Endothelial cell of umbilical vein (primary cell): ENCODE results near the gene GOLT1A. TPM values are rescaled to one million over a fixed set of nuclear protein-coding genes. Genes with fewer than 3 reads are reported as not detected.

Source experiments
- BruUV-seq: library from RNA; stranded (reverse); fragments of 400-500 nt; replicated peaks from 2 replicates; lab custom pipeline; 2021; lab: Mats Ljungman, UMichigan
- CTCF ChIA-PET: fragments of 300-600, 350-600 bp; sonication (Branson Sonifier 250); formaldehyde crosslinking; loops from one replicate; lab custom pipeline; 2021; ENCODE audit warnings: antibody characterized with exemption, inconsistent platforms; lab: Charles Lee
- POLR2A ChIA-PET: fragments of 300-600, 350-600 bp; sonication (Branson Sonifier 250); formaldehyde crosslinking; loops from one replicate; lab custom pipeline; 2021; ENCODE audit warnings: antibody characterized with exemption, inconsistent platforms; lab: Charles Lee
- DNase-seq: peaks from one replicate; pipeline ENCODE4 v3.0.0-alpha.2; 2011; ENCODE audit warnings: low read depth, low spot score
- FAIRE-seq: peaks from 2 replicates; lab custom pipeline; 2011; peaks lifted over from hg19 to GRCh38; lab: Jason Lieb, UNC
- H2AFZ ChIP-seq: 2 replicates; pipeline ENCODE4 v1.6.0; 2012; ENCODE audit warnings: low read depth, low read length, control low read depth, inconsistent platforms
- H3K27ac ChIP-seq: 2 replicates; pipeline ENCODE4 v1.5.1; 2011; ENCODE audit warnings: low read depth, mild to moderate bottlenecking, control low read depth, low read length, moderate library complexity; ENCODE audit not compliant: insufficient read depth
- H3K27me3 ChIP-seq, 2 experiments: 2 replicates each; pipeline versions ENCODE4 v1.6.0 to v1.6.1; 2011; ENCODE audit warnings: low read length in 2 of 2, mixed read lengths in 1 of 2; ENCODE audit not compliant: control insufficient read depth in 2 of 2, insufficient read depth in 2 of 2
- H3K36me3 ChIP-seq, 2 experiments: 2 replicates in 1 of 2; 3 replicates in 1 of 2; pipeline ENCODE4 v1.5.1; 2011; ENCODE audit warnings: low read length in 2 of 2, mild to moderate bottlenecking in 1 of 2, moderate library complexity in 1 of 2; ENCODE audit not compliant: control insufficient read depth in 2 of 2, insufficient read depth in 2 of 2; ENCODE audit errors: extremely low read depth in 1 of 2
- H3K4me1 ChIP-seq: 3 replicates; pipeline ENCODE4 v1.5.1; 2011; ENCODE audit warnings: mild to moderate bottlenecking, low read length; ENCODE audit not compliant: control insufficient read depth, insufficient read depth; ENCODE audit errors: extremely low read depth
- H3K4me2 ChIP-seq: 2 replicates; pipeline ENCODE4 v1.6.1; 2011; ENCODE audit warnings: low read length, control low read depth, mixed read lengths; ENCODE audit not compliant: insufficient read depth
- H3K4me3 ChIP-seq, 3 experiments: fragments of 200-600 bp in 1 of 3; sonication (generic), shearing (Covaris generic) in 1 of 3; replicated peaks in 1 of 3; 2 replicates each; pipeline ENCODE4 v1.5.1; 2011 to 2016; ENCODE audit warnings: control low read depth in 3 of 3, low read length in 3 of 3, mild to moderate bottlenecking in 2 of 3, inconsistent platforms in 1 of 3, low read depth in 1 of 3, moderate library complexity in 1 of 3; ENCODE audit not compliant: insufficient read depth in 1 of 3
- H3K79me2 ChIP-seq: 2 replicates; pipeline ENCODE4 v1.6.0; 2012; ENCODE audit warnings: low read length, inconsistent platforms; ENCODE audit not compliant: control insufficient read depth, insufficient read depth
- H3K9ac ChIP-seq: replicated peaks from 2 replicates; pipeline ENCODE3; 2011; ENCODE audit warnings: low read length, control low read depth; ENCODE audit not compliant: insufficient read depth; ENCODE audit errors: extremely low read depth
- H3K9me1 ChIP-seq: replicated peaks from 3 replicates; pipeline ENCODE4 v1.6.0; 2011; ENCODE audit warnings: mild to moderate bottlenecking, low read length; ENCODE audit not compliant: control insufficient read depth, insufficient read depth; ENCODE audit errors: extremely low read depth
- H3K9me3 ChIP-seq: replicated peaks from 2 replicates; pipeline ENCODE4 v1.5.1; 2012; ENCODE audit warnings: low read length, inconsistent platforms; ENCODE audit not compliant: control insufficient read depth, insufficient read depth
- H4K20me1 ChIP-seq: replicated peaks from 2 replicates; pipeline ENCODE3; 2011; ENCODE audit warnings: mild to moderate bottlenecking, low read length; ENCODE audit not compliant: control insufficient read depth, insufficient read depth; ENCODE audit errors: extremely low read depth
- CTCF ChIP-seq, 2 donors: IDR thresholded peaks; 1 replicate in 1 of 2; 2 replicates in 1 of 2; pipeline ENCODE4 v1.5.1; 2011; ENCODE audit warnings: low read length in 2 of 2, mild to moderate bottlenecking in 2 of 2, moderate library complexity in 2 of 2, control low read depth in 1 of 2, inconsistent platforms in 1 of 2, low read depth in 1 of 2; ENCODE audit not compliant: insufficient read depth in 1 of 2; ENCODE audit errors: extremely low read depth in 1 of 2
- EZH2 ChIP-seq: IDR thresholded peaks from 2 replicates; pipeline ENCODE4 v1.6.1; 2012; ENCODE audit warnings: borderline replicate concordance, low read depth, mild to moderate bottlenecking, moderate library complexity, low read length, inconsistent platforms; ENCODE audit not compliant: severe bottlenecking
- FOS ChIP-seq: IDR thresholded peaks from 2 replicates; pipeline ENCODE4 v1.6.1; 2011; ENCODE audit warnings: mild to moderate bottlenecking, low read length, moderate library complexity, borderline replicate concordance; ENCODE audit not compliant: insufficient read depth
- GATA2 ChIP-seq: IDR thresholded peaks from 2 replicates; pipeline ENCODE4 v1.7.0; 2011; ENCODE audit warnings: low read depth, mild to moderate bottlenecking, moderate library complexity, mixed read lengths, low read length; ENCODE audit not compliant: insufficient read length, insufficient read depth
- JUN ChIP-seq: IDR thresholded peaks from 2 replicates; pipeline ENCODE4 v1.6.1; 2011; ENCODE audit warnings: borderline replicate concordance, low read depth; ENCODE audit not compliant: insufficient read length, insufficient read depth
- MYC ChIP-seq: IDR thresholded peaks from one replicate; pipeline ENCODE4 v1.6.1; 2011; ENCODE audit warnings: mild to moderate bottlenecking, low read depth, low read length
- POLR2A ChIP-seq: IDR thresholded peaks from 2 replicates; pipeline ENCODE4 v1.6.1; 2012; ENCODE audit warnings: low read depth, mild to moderate bottlenecking, control low read depth, low read length
- POLR2AphosphoS5 ChIP-seq: IDR thresholded peaks from 2 replicates; pipeline ENCODE4 v1.6.1; 2012; ENCODE audit warnings: low read depth, mild to moderate bottlenecking, control low read depth, low read length, moderate library complexity; ENCODE audit not compliant: insufficient read depth
- dilution Hi-C: fragments of 300-500 bp; cut with MboI; formaldehyde crosslinking; loops from one replicate; pipeline ENCODE4 v1.15.0; 2019; ENCODE audit warnings: low sequenced_read_pairs; ENCODE audit not compliant: extremely low pct_ligation_motif_present
- intact Hi-C: fragments of 100-400 bp; cut with micrococcal nuclease; formaldehyde crosslinking; loops from one replicate; pipeline ENCODE4 v1.10.0; 2022
- polyA plus RNA-seq, 4 experiments: library from polyadenylated mRNA; depleted of rRNA in 3 of 4; stranded (reverse) in 3 of 4; unstranded in 1 of 4; fragments of >200 nt; gene quantifications; 2 replicates each; pipeline versions ENCODE4 v1.2.1 to v1.2.3, GENCODE V29; 2011 to 2012; ENCODE audit warnings: missing spikeins in 1 of 4
- total RNA-seq: library from RNA; stranded (reverse); gene quantifications from 2 replicates; pipeline ENCODE4 v1.2.3, GENCODE V29; 2021
- TF ChIP-seq, protein P1 (sequence below): IDR thresholded peaks from 2 replicates; pipeline ENCODE4 v1.6.1; 2011; ENCODE audit not compliant: insufficient read depth, insufficient read length

The GOLT1A gene
- total and polyA plus RNA-seq, 2 donors (not counting 3 experiments of a cell fraction or from before 2014, with no cell fraction given), result not detected

- ChIA-PET CTCF (interaction anchor here (0.9 to 4.9 kb wide), 5 partner anchors 14 to 170 kb away, joined by 3 to 25 read pairs (median 6); partner anchors contain the start of gene GOLT1A), POLR2A (no interaction called here)
- H3K4me3 ChIP-seq, result no peak overlapping the region
- no peak overlapping the region for H2AFZ ChIP-seq
- FAIRE-seq, result no peak
- intact Hi-C loops (no loop called here), dilution Hi-C loops (no loop called here)
- H3K27me3 ChIP-seq, result no peaks in the 10 kb centered on the region
- no peaks in the 10 kb centered on the region for H3K79me2 ChIP-seq
- no peak for TF ChIP-seq GATA2
- TF ChIP-seq POLR2A, result no peak
- no peak for TF ChIP-seq MYC
- H4K20me1 ChIP-seq, result no peaks in the 10 kb centered on the region
- no peaks in the 10 kb centered on the region for H3K36me3 ChIP-seq
- no peak for DNase-seq
- BruUV-seq, result no TSS peak
- no peak overlapping the region for H3K27ac ChIP-seq
- H3K4me1 ChIP-seq, result no peaks in the 10 kb centered on the region
- H3K4me2 ChIP-seq, result no peak overlapping the region
- no peaks in the 10 kb centered on the region for H3K9me3 ChIP-seq
- no peak overlapping the region for H3K9ac ChIP-seq
- no peaks in the 10 kb centered on the region for H3K9me1 ChIP-seq
These were observed 14.4 kb upstream of the GOLT1A start for GRCh38 chr1:204227996-204228785.

- Histone ChIP-seq H2AFZ (no peak overlapping the region), H4K20me1 (no peaks in the 10 kb centered on the region), H3K4me2 (no peak overlapping the region), H3K27me3 (no peaks in the 10 kb centered on the region), H3K79me2 (no peaks in the 10 kb centered on the region), H3K36me3 (no peaks in the 10 kb centered on the region), H3K9ac (no peak overlapping the region), H3K27ac (no peak overlapping the region), H3K4me1 (no peaks in the 10 kb centered on the region), H3K9me1 (no peaks in the 10 kb centered on the region), H3K4me3 (no peak overlapping the region), H3K9me3 (no peaks in the 10 kb centered on the region)
- ChIA-PET CTCF (interaction anchor here (1.0 to 1.4 kb wide), 2 partner anchors 20 to 135 kb away, joined by 3 read pairs; no protein-coding TSS in a partner anchor), POLR2A (no interaction called here)
- FAIRE-seq, result no peak
- no TSS peak for BruUV-seq
- DNase-seq, result no peak
- dilution Hi-C loops (no loop called here), intact Hi-C loops (no loop called here)
- TF ChIP-seq GATA2, result no peak
- no peak for TF ChIP-seq JUN
- TF ChIP-seq, protein P1, sequence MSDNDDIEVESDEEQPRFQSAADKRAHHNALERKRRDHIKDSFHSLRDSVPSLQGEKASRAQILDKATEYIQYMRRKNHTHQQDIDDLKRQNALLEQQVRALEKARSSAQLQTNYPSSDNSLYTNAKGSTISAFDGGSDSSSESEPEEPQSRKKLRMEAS, result no peak
- no peak for TF ChIP-seq FOS
- TF ChIP-seq POLR2A, result no peak
- no peak for TF ChIP-seq POLR2AphosphoS5
- no peak for TF ChIP-seq CTCF (IDR thresholded peaks at IDR 0.05; ENCODE audit: extremely low read depth in 1 of 2, insufficient read depth in 1 of 2, low read depth in 1 of 2, low read length in 2 of 2)
- no peak for TF ChIP-seq EZH2
- no peak for TF ChIP-seq MYC
These were observed 13.6 kb upstream of the GOLT1A start for GRCh38 chr1:204227351-204227750.
